Astrocyte of the spinal cord (primary cell): ENCODE data around the gene GLRA1.

Experiments
- DNase-seq: peaks from one replicate; pipeline ENCODE4 v3.0.0; 2011; ENCODE audit warnings: low read depth, low spot score
- H3K4me3 ChIP-seq: 2 replicates; pipeline ENCODE4 v1.5.1; 2011; ENCODE audit warnings: low read depth, mild to moderate bottlenecking, low read length, moderate library complexity
- CTCF ChIP-seq: IDR thresholded peaks from 2 replicates; pipeline ENCODE4 v1.5.1; 2012; ENCODE audit warnings: low read depth, mild to moderate bottlenecking, low read length, inconsistent platforms
- in situ Hi-C: cut with HindIII; loops from 2 replicates; pipeline ENCODE4 v1.10.0; 2017; ENCODE audit warnings: low sequenced_read_pairs

The GLRA1 gene

GRCh38 chr5:151781201-151781600, 143.4 kb downstream of the GLRA1 start:
- in situ Hi-C loops, result no loop called here
- no peak overlapping the region for H3K4me3 ChIP-seq
- TF ChIP-seq CTCF, result no peak
- DNase-seq, result no peak

GRCh38 chr5:151780348-151780747, 144.3 kb downstream of the GLRA1 start:
- no peak overlapping the region for H3K4me3 ChIP-seq
- no peak for TF ChIP-seq CTCF
- in situ Hi-C loops, result no loop called here
- no peak for DNase-seq

GRCh38 chr5:151779531-151780125, 145.0 kb downstream of the GLRA1 start:
- TF ChIP-seq CTCF, result no peak
- in situ Hi-C loops, result no loop called here
- H3K4me3 ChIP-seq, result no peak overlapping the region
- DNase-seq, result no peak

- no peak for TF ChIP-seq CTCF
- no peak for DNase-seq
- in situ Hi-C loops, result no loop called here
- H3K4me3 ChIP-seq, result no peak overlapping the region
These were observed 149.5 kb downstream of the GLRA1 start for GRCh38 chr5:151775025-151775606.

- peak overlapping the region; percentile 72 for H3K4me3 ChIP-seq
- DNase-seq, result no peak
- in situ Hi-C loops, result no loop called here
- TF ChIP-seq CTCF, result no peak
These were observed 150.7 kb downstream of the GLRA1 start for GRCh38 chr5:151773951-151774350.

- TF ChIP-seq CTCF, result no peak
- in situ Hi-C loops, result no loop called here
- peak overlapping the region; percentile 72 for H3K4me3 ChIP-seq
- peak; percentile 19 for DNase-seq
These were observed 151.6 kb downstream of the GLRA1 start for GRCh38 chr5:151772846-151773561.
